HepG2 (cell line): Measurements from ENCODE around the gene ENTPD1. TPM values are rescaled to one million over a fixed set of nuclear protein-coding genes. Genes with fewer than 3 reads are reported as not detected.
A peak's percentile ranks its signal among the peaks of the same experiment; 100 is the strongest.

Source experiments
- ELF3 ChIP-seq: IDR thresholded peaks from 2 replicates; pipeline ENCODE4 v1.6.1; 2016; ENCODE audit warnings: missing genetic modification reagents, missing compliant biosample characterization
- HNF4G ChIP-seq, 2 experiments: sonication (generic) in 1 of 2; formaldehyde crosslinking in 1 of 2; IDR thresholded peaks; 2 replicates each; pipeline versions ENCODE4 v1.4.0 to v1.6.1; 2011 to 2020; ENCODE audit warnings: borderline replicate concordance in 2 of 2, low read depth in 2 of 2, mild to moderate bottlenecking in 2 of 2, low read length in 1 of 2, missing genetic modification reagents in 1 of 2, moderate library complexity in 1 of 2
- MAF1 ChIP-seq: sonication (generic); formaldehyde crosslinking; IDR thresholded peaks from 2 replicates; pipeline ENCODE4 v1.5.0; 2020; ENCODE audit warnings: missing genetic modification reagents, borderline replicate concordance
- PHF8 ChIP-seq: sonication (generic); formaldehyde crosslinking; IDR thresholded peaks from 2 replicates; pipeline ENCODE4 v1.5.0; 2020; ENCODE audit warnings: missing genetic modification reagents
- SALL2 ChIP-seq: sonication (generic); formaldehyde crosslinking; IDR thresholded peaks from 2 replicates; pipeline ENCODE4 v1.8.1; 2023; ENCODE audit warnings: mild to moderate bottlenecking, missing genetic modification reagents, inconsistent platforms
- WIZ ChIP-seq: sonication (generic); formaldehyde crosslinking; IDR thresholded peaks from 2 replicates; pipeline ENCODE4 v1.5.1; 2020; ENCODE audit warnings: mild to moderate bottlenecking, missing genetic modification reagents
- ZBTB42 ChIP-seq: sonication (generic); formaldehyde crosslinking; IDR thresholded peaks from 2 replicates; pipeline ENCODE4 v1.5.0; 2020; ENCODE audit warnings: mild to moderate bottlenecking, missing genetic modification reagents
- ZMYM2 ChIP-seq: sonication (generic); formaldehyde crosslinking; IDR thresholded peaks from 2 replicates; pipeline ENCODE4 v1.8.0; 2022; ENCODE audit warnings: mild to moderate bottlenecking, missing genetic modification reagents
- ZMYM3 ChIP-seq: sonication (generic); formaldehyde crosslinking; IDR thresholded peaks from 2 replicates; pipeline ENCODE4 v1.5.1; 2020; ENCODE audit warnings: mild to moderate bottlenecking, missing genetic modification reagents
- ZNF253 ChIP-seq: sonication (generic); formaldehyde crosslinking; IDR thresholded peaks from 2 replicates; pipeline ENCODE4 v1.8.0; 2022; ENCODE audit warnings: mild to moderate bottlenecking, missing genetic modification reagents, borderline replicate concordance
- ZNF546 ChIP-seq: sonication (generic); formaldehyde crosslinking; conservative IDR thresholded peaks from 2 replicates; pipeline ENCODE4 v1.8.1; 2023; ENCODE audit warnings: mild to moderate bottlenecking, missing genetic modification reagents
- ZNF850 ChIP-seq: sonication (generic); formaldehyde crosslinking; conservative IDR thresholded peaks from 2 replicates; pipeline ENCODE4 v1.9.0; 2021; ENCODE audit warnings: mild to moderate bottlenecking, missing genetic modification reagents
- polyA plus RNA-seq, 8 experiments: library from polyadenylated mRNA; depleted of rRNA in 3 of 8; stranded (reverse) in 7 of 8; unstranded in 1 of 8; fragments of >200 nt; fragmentation: Illumina TruSeq in 4 of 8; extraction: Trizol in 4 of 8; gene quantifications; 2 replicates each; pipeline versions ENCODE4 v1.2.1 to v1.2.3, GENCODE V29; 2011 to 2016; ENCODE audit warnings: low read depth in 4 of 8, missing spikeins in 1 of 8, mixed read lengths in 1 of 8; ENCODE audit not compliant: insufficient read depth in 1 of 8
- total RNA-seq, 5 experiments: library from RNA; depleted of rRNA; stranded (reverse); fragments of >200 nt; fragmentation: Illumina TruSeq; extraction: Trizol; gene quantifications; 2 replicates each; pipeline ENCODE4 v1.2.3, GENCODE V29; 2016; ENCODE audit warnings: low read depth in 1 of 5
- TF ChIP-seq, protein P1 (sequence below): sonication (generic); formaldehyde crosslinking; IDR thresholded peaks from 2 replicates; pipeline ENCODE4 v1.8.0; 2022; ENCODE audit warnings: missing genetic modification reagents, mild to moderate bottlenecking, inconsistent platforms, borderline replicate concordance
- TF ChIP-seq, protein P2 (sequence below): sonication (generic); formaldehyde crosslinking; IDR thresholded peaks from 2 replicates; pipeline ENCODE4 v1.4.0; 2020; ENCODE audit warnings: mild to moderate bottlenecking, missing genetic modification reagents
- TF ChIP-seq, protein P3 (sequence below): sonication (generic); formaldehyde crosslinking; IDR thresholded peaks from 2 replicates; pipeline ENCODE4 v1.4.0; 2020; ENCODE audit warnings: missing genetic modification reagents
- TF ChIP-seq, protein P4 (sequence below): IDR thresholded peaks from 2 replicates; pipeline ENCODE4 v1.6.1; 2016; ENCODE audit warnings: missing compliant biosample characterization, missing genetic modification reagents, borderline replicate concordance
- TF ChIP-seq, protein P5 (sequence below): sonication (generic); formaldehyde crosslinking; IDR thresholded peaks from 2 replicates; pipeline ENCODE4 v1.8.0; 2022; ENCODE audit warnings: missing genetic modification reagents, mild to moderate bottlenecking, borderline replicate concordance
- TF ChIP-seq, protein P6 (sequence below): sonication (generic); formaldehyde crosslinking; IDR thresholded peaks from 2 replicates; pipeline ENCODE4 v1.5.1; 2020; ENCODE audit warnings: mild to moderate bottlenecking, missing genetic modification reagents, moderate library complexity

The ENTPD1 gene
- total and polyA plus RNA-seq, 2 of the 13 experiments (the other 11 are each of a cell fraction or from before 2014, with no cell fraction given) = 0.07 TPM

DNA sequence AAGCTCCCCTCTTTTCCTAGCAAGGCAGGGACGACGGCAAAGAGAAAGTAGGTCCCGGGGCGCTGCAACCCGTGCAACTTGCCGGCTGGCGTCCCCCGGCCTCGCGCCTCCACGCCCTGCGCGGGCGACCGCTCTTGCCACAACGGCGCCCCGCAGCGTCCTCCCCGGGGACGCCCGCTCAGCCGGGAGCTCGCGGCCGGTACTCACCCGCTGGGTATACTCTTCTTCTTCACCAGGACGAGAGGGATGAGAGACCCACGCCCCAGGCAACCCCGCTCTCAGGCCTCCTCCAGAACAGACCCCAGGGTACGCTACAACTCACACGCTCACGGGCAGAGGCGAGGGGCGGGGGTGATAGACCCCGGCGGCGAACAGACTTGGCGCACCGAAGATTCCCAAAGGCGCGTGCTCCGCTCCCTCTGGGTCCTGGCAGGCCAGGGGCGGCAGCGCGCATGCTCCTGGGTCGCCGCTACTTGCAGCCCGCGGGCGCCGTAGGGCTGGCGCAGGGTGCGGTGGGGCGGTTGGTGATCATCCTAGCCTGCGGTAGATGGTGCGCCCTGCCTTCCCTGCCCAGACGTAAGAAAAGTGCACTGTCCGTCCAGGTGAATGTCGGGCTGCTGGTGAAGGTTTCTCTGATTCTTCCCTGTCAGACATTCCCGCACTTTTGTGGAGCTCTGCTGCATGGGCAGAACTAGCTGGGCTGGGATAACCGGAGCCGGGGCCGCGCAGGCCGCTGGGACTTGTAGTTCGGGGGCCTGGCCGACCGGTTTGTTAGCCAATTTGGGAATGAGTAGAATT, 151.7 kb downstream of the ENTPD1 start, which contains the start of gene CC2D2B (continued):
- peak; percentile 64 for TF ChIP-seq ZMYM3 (CRISPR knock-in tag)
- TF ChIP-seq, protein P1, sequence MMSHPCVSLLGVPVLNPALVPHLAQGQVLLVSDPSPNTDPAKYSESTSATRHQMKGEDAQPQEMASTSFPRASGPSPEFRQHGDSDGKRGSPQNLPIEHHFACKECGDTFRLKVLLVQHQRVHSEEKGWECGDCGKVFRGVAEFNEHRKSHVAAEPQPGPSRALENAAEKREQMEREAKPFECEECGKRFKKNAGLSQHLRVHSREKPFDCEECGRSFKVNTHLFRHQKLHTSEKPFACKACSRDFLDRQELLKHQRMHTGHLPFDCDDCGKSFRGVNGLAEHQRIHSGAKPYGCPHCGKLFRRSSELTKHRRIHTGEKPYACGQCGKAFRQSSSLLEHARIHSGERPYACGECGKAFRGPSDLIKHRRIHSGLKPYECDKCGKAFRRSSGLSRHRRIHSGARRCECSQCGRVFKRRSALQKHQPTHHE (CRISPR knock-in tag) = 0 out of 2 replicates have a peak, but pooled peaks have one; percentile 76
- no peak for TF ChIP-seq HNF4G (IDR thresholded peaks at IDR 0.05; ENCODE audit: borderline replicate concordance, low read depth, low read length)
- TF ChIP-seq HNF4G (CRISPR knock-in tag; IDR thresholded peaks at IDR 0.05; ENCODE audit: borderline replicate concordance, low read depth) = no peak
- TF ChIP-seq, protein P2, sequence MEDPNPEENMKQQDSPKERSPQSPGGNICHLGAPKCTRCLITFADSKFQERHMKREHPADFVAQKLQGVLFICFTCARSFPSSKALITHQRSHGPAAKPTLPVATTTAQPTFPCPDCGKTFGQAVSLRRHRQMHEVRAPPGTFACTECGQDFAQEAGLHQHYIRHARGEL = no peak
- TF ChIP-seq, protein P3, sequence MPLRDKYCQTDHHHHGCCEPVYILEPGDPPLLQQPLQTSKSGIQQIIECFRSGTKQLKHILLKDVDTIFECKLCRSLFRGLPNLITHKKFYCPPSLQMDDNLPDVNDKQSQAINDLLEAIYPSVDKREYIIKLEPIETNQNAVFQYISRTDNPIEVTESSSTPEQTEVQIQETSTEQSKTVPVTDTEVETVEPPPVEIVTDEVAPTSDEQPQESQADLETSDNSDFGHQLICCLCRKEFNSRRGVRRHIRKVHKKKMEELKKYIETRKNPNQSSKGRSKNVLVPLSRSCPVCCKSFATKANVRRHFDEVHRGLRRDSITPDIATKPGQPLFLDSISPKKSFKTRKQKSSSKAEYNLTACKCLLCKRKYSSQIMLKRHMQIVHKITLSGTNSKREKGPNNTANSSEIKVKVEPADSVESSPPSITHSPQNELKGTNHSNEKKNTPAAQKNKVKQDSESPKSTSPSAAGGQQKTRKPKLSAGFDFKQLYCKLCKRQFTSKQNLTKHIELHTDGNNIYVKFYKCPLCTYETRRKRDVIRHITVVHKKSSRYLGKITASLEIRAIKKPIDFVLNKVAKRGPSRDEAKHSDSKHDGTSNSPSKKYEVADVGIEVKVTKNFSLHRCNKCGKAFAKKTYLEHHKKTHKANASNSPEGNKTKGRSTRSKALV (CRISPR knock-in tag) = peak; percentile 83
- TF ChIP-seq ZNF253 (CRISPR knock-in tag) = peak; percentile 58; the same call in 1 of the 2 replicates
- no peak for TF ChIP-seq ZMYM2
- TF ChIP-seq, protein P4, sequence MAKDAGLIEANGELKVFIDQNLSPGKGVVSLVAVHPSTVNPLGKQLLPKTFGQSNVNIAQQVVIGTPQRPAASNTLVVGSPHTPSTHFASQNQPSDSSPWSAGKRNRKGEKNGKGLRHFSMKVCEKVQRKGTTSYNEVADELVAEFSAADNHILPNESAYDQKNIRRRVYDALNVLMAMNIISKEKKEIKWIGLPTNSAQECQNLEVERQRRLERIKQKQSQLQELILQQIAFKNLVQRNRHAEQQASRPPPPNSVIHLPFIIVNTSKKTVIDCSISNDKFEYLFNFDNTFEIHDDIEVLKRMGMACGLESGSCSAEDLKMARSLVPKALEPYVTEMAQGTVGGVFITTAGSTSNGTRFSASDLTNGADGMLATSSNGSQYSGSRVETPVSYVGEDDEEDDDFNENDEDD (CRISPR knock-in tag) = peak; percentile 82
- TF ChIP-seq PHF8 (CRISPR knock-in tag) = peak; percentile 77
- TF ChIP-seq, protein P5, sequence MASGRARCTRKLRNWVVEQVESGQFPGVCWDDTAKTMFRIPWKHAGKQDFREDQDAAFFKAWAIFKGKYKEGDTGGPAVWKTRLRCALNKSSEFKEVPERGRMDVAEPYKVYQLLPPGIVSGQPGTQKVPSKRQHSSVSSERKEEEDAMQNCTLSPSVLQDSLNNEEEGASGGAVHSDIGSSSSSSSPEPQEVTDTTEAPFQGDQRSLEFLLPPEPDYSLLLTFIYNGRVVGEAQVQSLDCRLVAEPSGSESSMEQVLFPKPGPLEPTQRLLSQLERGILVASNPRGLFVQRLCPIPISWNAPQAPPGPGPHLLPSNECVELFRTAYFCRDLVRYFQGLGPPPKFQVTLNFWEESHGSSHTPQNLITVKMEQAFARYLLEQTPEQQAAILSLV (CRISPR knock-in tag) = peak; percentile 82; the same call in 1 of the 2 replicates
- TF ChIP-seq ZNF546 (CRISPR knock-in tag) = peak; percentile 82; the same call in 1 of the 2 replicates
- TF ChIP-seq ZNF850 (CRISPR knock-in tag) = no peak
- TF ChIP-seq SALL2 = peak; percentile 34; the same call in 1 of the 2 replicates
- TF ChIP-seq WIZ (CRISPR knock-in tag) = peak; percentile 50; the same call in 1 of the 2 replicates
- no peak for TF ChIP-seq ELF3
- TF ChIP-seq, protein P6, sequence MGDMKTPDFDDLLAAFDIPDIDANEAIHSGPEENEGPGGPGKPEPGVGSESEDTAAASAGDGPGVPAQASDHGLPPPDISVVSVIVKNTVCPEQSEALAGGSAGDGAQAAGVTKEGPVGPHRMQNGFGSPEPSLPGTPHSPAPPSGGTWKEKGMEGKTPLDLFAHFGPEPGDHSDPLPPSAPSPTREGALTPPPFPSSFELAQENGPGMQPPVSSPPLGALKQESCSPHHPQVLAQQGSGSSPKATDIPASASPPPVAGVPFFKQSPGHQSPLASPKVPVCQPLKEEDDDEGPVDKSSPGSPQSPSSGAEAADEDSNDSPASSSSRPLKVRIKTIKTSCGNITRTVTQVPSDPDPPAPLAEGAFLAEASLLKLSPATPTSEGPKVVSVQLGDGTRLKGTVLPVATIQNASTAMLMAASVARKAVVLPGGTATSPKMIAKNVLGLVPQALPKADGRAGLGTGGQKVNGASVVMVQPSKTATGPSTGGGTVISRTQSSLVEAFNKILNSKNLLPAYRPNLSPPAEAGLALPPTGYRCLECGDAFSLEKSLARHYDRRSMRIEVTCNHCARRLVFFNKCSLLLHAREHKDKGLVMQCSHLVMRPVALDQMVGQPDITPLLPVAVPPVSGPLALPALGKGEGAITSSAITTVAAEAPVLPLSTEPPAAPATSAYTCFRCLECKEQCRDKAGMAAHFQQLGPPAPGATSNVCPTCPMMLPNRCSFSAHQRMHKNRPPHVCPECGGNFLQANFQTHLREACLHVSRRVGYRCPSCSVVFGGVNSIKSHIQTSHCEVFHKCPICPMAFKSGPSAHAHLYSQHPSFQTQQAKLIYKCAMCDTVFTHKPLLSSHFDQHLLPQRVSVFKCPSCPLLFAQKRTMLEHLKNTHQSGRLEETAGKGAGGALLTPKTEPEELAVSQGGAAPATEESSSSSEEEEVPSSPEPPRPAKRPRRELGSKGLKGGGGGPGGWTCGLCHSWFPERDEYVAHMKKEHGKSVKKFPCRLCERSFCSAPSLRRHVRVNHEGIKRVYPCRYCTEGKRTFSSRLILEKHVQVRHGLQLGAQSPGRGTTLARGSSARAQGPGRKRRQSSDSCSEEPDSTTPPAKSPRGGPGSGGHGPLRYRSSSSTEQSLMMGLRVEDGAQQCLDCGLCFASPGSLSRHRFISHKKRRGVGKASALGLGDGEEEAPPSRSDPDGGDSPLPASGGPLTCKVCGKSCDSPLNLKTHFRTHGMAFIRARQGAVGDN = peak; percentile 99
- TF ChIP-seq MAF1 (CRISPR knock-in tag) = no peak
- peak; percentile 80 for TF ChIP-seq ZBTB42 (CRISPR knock-in tag)
